T-cell (primary cell): Measurements from ENCODE around the gene CXCL5. TPM values are rescaled to one million over a fixed set of nuclear protein-coding genes. Genes with fewer than 3 reads are reported as not detected.

Experiments
- ATAC-seq, 4 experiments: fragments of 200-7000 bp in 3 of 4; fragments of 150-1000 bp in 1 of 4; cut with Tn5 transposase; replicated peaks in 1 of 4; 1 replicate in 3 of 4; 2 replicates in 1 of 4; pipeline ENCODE4 v1.10.0; 2021; ENCODE audit warnings: moderate library complexity in 3 of 4, mild to moderate bottlenecking in 2 of 4, moderate number of reproducible peaks in 1 of 4
- CTCF ChIA-PET, 2 donors: fragments of 300-600 bp; sonication (Branson Sonifier 250); formaldehyde crosslinking; loops; one replicate each; lab custom pipeline; 2022; ENCODE audit warnings: antibody characterized with exemption in 2 of 2; lab: Charles Lee
- POLR2A ChIA-PET, 2 donors: fragments of 300-600 bp; sonication (Branson Sonifier 250); formaldehyde crosslinking; loops; one replicate each; lab custom pipeline; 2022; ENCODE audit warnings: antibody characterized with exemption in 2 of 2; lab: Charles Lee
- DNase-seq, 35 experiments: peaks; one replicate each; pipeline versions ENCODE4 v3.0.0 to v3.0.0-alpha.2; 2013 to 2023
- H3K27ac ChIP-seq: one replicate; pipeline ENCODE4 v1.5.1; 2013; ENCODE audit warnings: low read length
- H3K27me3 ChIP-seq, 2 experiments: replicated peaks in 1 of 2; 1 replicate in 1 of 2; 2 replicates in 1 of 2; pipeline versions ENCODE4 v1.6.1 to v1.7.0; 2013; ENCODE audit warnings: low read length in 1 of 2, mixed read lengths in 1 of 2; ENCODE audit not compliant: control insufficient read depth in 2 of 2, insufficient read depth in 2 of 2; ENCODE audit errors: extremely low read depth in 1 of 2
- H3K36me3 ChIP-seq, 2 donors: 1 replicate in 1 of 2; 2 replicates in 1 of 2; pipeline versions ENCODE4 v1.6.1 to v1.7.0; 2013; ENCODE audit warnings: low read length in 1 of 2; ENCODE audit not compliant: control insufficient read depth in 2 of 2, insufficient read depth in 1 of 2; ENCODE audit errors: extremely low read depth in 1 of 2
- H3K4me1 ChIP-seq, 2 experiments: 1 replicate in 1 of 2; 2 replicates in 1 of 2; pipeline versions ENCODE4 v1.6.1 to v1.7.0; 2013; ENCODE audit warnings: low read length in 2 of 2, mixed read lengths in 1 of 2; ENCODE audit not compliant: insufficient read depth in 2 of 2, control insufficient read depth in 1 of 2; ENCODE audit errors: extremely low read depth in 1 of 2
- H3K4me3 ChIP-seq, 2 donors: 1 replicate in 1 of 2; 2 replicates in 1 of 2; pipeline versions ENCODE4 v1.5.1 to v1.7.0; 2013; ENCODE audit warnings: mild to moderate bottlenecking in 2 of 2, low read length in 1 of 2, moderate library complexity in 1 of 2; ENCODE audit not compliant: control insufficient read depth in 1 of 2; ENCODE audit errors: extremely low read depth in 1 of 2
- H3K9me3 ChIP-seq: 2 replicates; pipeline ENCODE4 v1.7.0; 2013
- H3K27ac Mint-ChIP-seq, 2 donors: one replicate each; pipeline ENCODE4 v1.8.0; 2020 to 2021; ENCODE audit warnings: mild to moderate bottlenecking in 2 of 2, mixed read lengths in 2 of 2
- H3K27me3 Mint-ChIP-seq, 2 donors: one replicate each; pipeline ENCODE4 v1.8.0; 2021 to 2022; ENCODE audit warnings: mixed read lengths in 2 of 2
- H3K36me3 Mint-ChIP-seq: one replicate; pipeline ENCODE4 v1.8.0; 2021; ENCODE audit warnings: mixed read lengths
- H3K4me1 Mint-ChIP-seq, 3 donors: one replicate each; pipeline ENCODE4 v1.8.0; 2020 to 2022; ENCODE audit warnings: mixed read lengths in 3 of 3, mild to moderate bottlenecking in 1 of 3
- H3K4me3 Mint-ChIP-seq, 3 donors: one replicate each; pipeline ENCODE4 v1.8.0; 2020 to 2022; ENCODE audit warnings: mild to moderate bottlenecking in 3 of 3, mixed read lengths in 3 of 3, moderate library complexity in 3 of 3
- H3K9me3 Mint-ChIP-seq, 3 donors: one replicate each; pipeline ENCODE4 v1.8.0; 2020 to 2022; ENCODE audit warnings: mixed read lengths in 3 of 3
- WGBS: methylation state at CpG from one replicate; pipeline ENCODE4 v1.1.5; 2013; ENCODE audit warnings: missing lambda C conversion rate; ENCODE audit not compliant: insufficient coverage; 5-methylcytosine and 5-hydroxymethylcytosine counted together
- total RNA-seq, 35 experiments: library from RNA in 6 of 35; stranded (reverse) in 6 of 35; fragments of 120-200 nt in 1 of 35; gene quantifications; one replicate each; pipeline versions ENCODE4 v1.2.1 to v1.2.4 and lab custom pipeline; 2013 to 2026

Gene CXCL5
- total RNA-seq, result under 1 TPM in 1 of 5 donors, not detected in 4; 0.43 TPM
- 0.37 TPM for total RNA-seq (2013)
- 0 to 0.28 (median 0) reads per million in 29 experiments for total RNA-seq (lab: John Stamatoyannopoulos, UW)

DNA sequence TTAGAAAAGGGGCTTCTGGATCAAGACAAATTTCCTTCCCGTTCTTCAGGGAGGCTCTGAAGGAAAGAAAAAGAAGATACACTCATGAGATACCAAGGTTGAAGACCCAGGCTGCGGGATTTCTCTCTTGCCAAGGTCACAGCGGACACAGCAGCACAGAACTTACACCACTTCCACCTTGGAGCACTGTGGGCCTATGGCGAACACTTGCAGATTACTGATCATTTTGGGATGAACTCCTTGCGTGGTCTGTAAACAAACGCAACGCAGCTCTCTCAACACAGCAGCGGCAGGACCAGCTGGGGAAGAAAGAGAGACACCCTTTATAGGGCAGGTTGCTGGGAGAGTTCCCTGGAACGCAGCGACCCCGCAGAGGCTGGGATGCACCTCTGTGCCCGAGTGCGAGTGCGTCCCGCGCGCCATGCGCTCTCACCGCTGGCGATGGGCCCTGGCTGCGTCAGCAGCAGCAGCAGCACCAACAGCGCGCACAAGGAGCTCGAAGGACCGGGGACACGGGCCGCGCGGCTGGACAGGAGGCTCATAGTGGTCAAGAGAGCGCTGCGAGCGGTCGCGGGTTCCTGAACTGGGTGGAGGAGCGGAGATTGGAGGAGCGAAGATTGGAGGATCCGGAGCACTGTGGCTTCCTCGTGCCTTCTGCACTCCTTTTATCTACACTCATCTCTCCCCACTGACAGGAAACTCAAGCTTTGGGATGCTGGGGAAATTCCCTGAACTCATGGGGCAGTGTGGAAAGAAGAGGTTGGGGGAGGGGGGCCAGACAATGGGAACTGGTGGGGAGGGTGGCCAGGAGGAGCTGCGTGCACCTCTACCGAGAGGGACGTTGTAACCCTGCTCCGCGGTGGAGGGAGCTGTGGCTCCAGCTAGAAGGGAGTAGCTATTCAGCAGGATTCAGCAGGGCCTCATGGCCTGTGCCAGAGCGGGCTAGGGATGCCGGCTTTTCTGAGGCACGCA, at the start of gene CXCL5:
CXCL5 (minus strand) TSS at position 638 of the 972 bp plus-strand sequence; CDS start at position 542, 96 bp downstream.
- no peaks in the 10 kb centered on the region for H3K4me1 Mint-ChIP-seq
- H3K27me3 Mint-ChIP-seq, result peaks cover 15 to 16% of the 10 kb centered on the region in 2 donors
- Histone ChIP-seq H3K4me1 (no peaks in the 10 kb centered on the region), H3K27me3 (peaks cover 0 to 13% of the 10 kb centered on the region in 2 experiments), H3K36me3 (no peaks in the 10 kb centered on the region), H3K9me3 (no peaks in the 10 kb centered on the region), H3K27ac (no peak within 1 kb of the TSS), H3K4me3 (no peak within 1 kb of the TSS)
- 28% methylated on average over 31 of the region's 46 CpGs for WGBS
- ChIA-PET CTCF (interaction anchor here in 1 of 2 donors (0.6 kb wide), 1 partner anchor 694 kb away, joined by 3 read pairs; no protein-coding TSS in a partner anchor), POLR2A (no interaction called here)
- H3K36me3 Mint-ChIP-seq, result no peaks in the 10 kb centered on the region
- H3K4me3 Mint-ChIP-seq, result no peak within 1 kb of the TSS
- ATAC-seq, result no peak
- no peak for DNase-seq
- peaks cover 0 to 3% (median 0%) of the 10 kb centered on the region in 3 donors for H3K9me3 Mint-ChIP-seq
- H3K27ac Mint-ChIP-seq, result no peak within 1 kb of the TSS

GRCh38 chr4:74047152-74047551, 48.7 kb upstream of the CXCL5 start:
- Histone ChIP-seq H3K4me3 (no peak overlapping the region), H3K4me1 (no peaks in the 10 kb centered on the region), H3K9me3 (no peaks in the 10 kb centered on the region), H3K27ac (no peak overlapping the region), H3K27me3 (no peaks in the 10 kb centered on the region), H3K36me3 (no peaks in the 10 kb centered on the region)
- Mint-ChIP-seq H3K4me1 (no peaks in the 10 kb centered on the region), H3K9me3 (peaks cover 4 to 22% (median 7%) of the 10 kb centered on the region in 3 donors), H3K36me3 (no peaks in the 10 kb centered on the region), H3K27me3 (peaks cover 2 to 11% of the 10 kb centered on the region in 2 donors), H3K4me3 (no peak overlapping the region), H3K27ac (no peak overlapping the region)
- ChIA-PET POLR2A (no interaction called here), CTCF (no interaction called here)
- no CpG with 5 or more reads among the region's 1 CpG for WGBS
- DNase-seq (no peak), ATAC-seq (no peak)

GRCh38 chr4:74045772-74046171, 47.3 kb upstream of the CXCL5 start:
- ChIA-PET POLR2A (no interaction called here), CTCF (no interaction called here)
- H3K4me1 ChIP-seq, result no peaks in the 10 kb centered on the region

DNA sequence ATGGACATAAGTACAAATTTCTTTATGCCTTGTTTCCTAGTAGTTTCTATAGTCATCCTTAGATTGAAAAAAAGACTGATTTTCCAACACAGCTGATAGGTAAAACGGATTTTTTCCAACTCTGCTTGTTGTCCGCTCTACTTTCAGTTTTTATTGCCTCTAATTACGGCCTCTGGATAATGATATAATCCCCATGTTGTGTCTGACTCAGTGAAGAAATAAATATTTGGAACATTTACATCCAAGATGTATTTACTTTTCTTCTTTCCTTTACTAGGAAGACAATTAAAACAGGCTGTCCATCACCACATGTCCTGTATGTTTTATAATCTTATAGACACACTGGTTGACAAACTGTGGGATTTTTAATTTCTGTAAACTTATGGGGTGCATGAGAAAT, 46.8 kb upstream of the CXCL5 start:
- Histone ChIP-seq H3K27me3 (no peaks in the 10 kb centered on the region), H3K9me3 (no peaks in the 10 kb centered on the region), H3K4me3 (no peak overlapping the region), H3K4me1 (no peaks in the 10 kb centered on the region), H3K36me3 (no peaks in the 10 kb centered on the region), H3K27ac (no peak overlapping the region)
- no peak for ATAC-seq
- Mint-ChIP-seq H3K4me1 (no peaks in the 10 kb centered on the region), H3K4me3 (no peak overlapping the region), H3K9me3 (peaks cover 4 to 22% (median 7%) of the 10 kb centered on the region in 3 donors), H3K27ac (no peak overlapping the region), H3K36me3 (no peaks in the 10 kb centered on the region), H3K27me3 (peaks cover 12 to 26% of the 10 kb centered on the region in 2 donors)
- DNase-seq, result no peak
- no CpG with 5 or more reads among the region's 3 CpGs for WGBS
- ChIA-PET POLR2A (no interaction called here), CTCF (no interaction called here)

More at GRCh38 chr4:74045772-74046171, 47.3 kb upstream of the CXCL5 start:
- no CpG with 5 or more reads among the region's 2 CpGs for WGBS
- Histone ChIP-seq H3K36me3 (no peaks in the 10 kb centered on the region), H3K9me3 (no peaks in the 10 kb centered on the region), H3K4me3 (no peak overlapping the region), H3K27me3 (no peaks in the 10 kb centered on the region), H3K27ac (no peak overlapping the region)
- Mint-ChIP-seq H3K36me3 (no peaks in the 10 kb centered on the region), H3K27me3 (peaks cover 10 to 23% of the 10 kb centered on the region in 2 donors), H3K27ac (no peak overlapping the region), H3K9me3 (peaks cover 4 to 22% (median 7%) of the 10 kb centered on the region in 3 donors), H3K4me1 (no peaks in the 10 kb centered on the region), H3K4me3 (no peak overlapping the region)
- ATAC-seq, result no peak
- no peak for DNase-seq

- no peaks in the 10 kb centered on the region for H3K4me1 Mint-ChIP-seq
- no peaks in the 10 kb centered on the region for H3K36me3 Mint-ChIP-seq
- H3K27me3 ChIP-seq, result peaks cover 0 to 3% of the 10 kb centered on the region in 2 experiments
- H3K4me3 Mint-ChIP-seq, result no peak overlapping the region
- H3K27ac ChIP-seq, result no peak overlapping the region
- peaks cover 4 to 22% (median 7%) of the 10 kb centered on the region in 3 donors for H3K9me3 Mint-ChIP-seq
- ChIA-PET POLR2A (no interaction called here), CTCF (no interaction called here)
- no peaks in the 10 kb centered on the region for H3K9me3 ChIP-seq
- 60% methylated on average over 1 of the region's 3 CpGs for WGBS
- H3K4me1 ChIP-seq, result no peaks in the 10 kb centered on the region
- H3K4me3 ChIP-seq, result no peak overlapping the region
- no peaks in the 10 kb centered on the region for H3K36me3 ChIP-seq
- ATAC-seq (no peak), DNase-seq (no peak)
- peaks cover 17 to 30% of the 10 kb centered on the region in 2 donors for H3K27me3 Mint-ChIP-seq
- H3K27ac Mint-ChIP-seq, result no peak overlapping the region
Measured at GRCh38 chr4:74044677-74045076, 46.2 kb upstream of the CXCL5 start.

DNA sequence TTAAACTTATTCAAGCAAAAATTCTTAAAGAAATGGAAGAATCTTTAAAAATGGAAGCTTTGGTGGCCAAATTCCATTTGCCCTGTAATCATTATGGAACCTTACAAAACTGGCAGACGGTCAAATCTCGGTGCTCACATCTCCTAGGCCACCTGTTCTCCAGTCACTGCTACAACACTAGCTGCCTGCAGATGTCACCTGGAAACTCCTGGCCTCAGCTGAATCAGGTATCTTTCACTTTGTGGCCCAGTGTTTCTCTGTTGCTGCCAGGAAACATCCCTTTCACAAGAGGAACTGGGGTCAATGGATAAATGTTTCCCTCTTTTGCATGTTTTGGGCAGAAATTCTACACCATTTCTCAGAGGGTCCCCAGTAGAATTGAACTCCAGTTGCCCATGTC, 44.2 kb upstream of the CXCL5 start:
- no peak for ATAC-seq
- WGBS, result 75% methylated on average over 2 of the region's 2 CpGs

More for the DNA sequence above, 44.2 kb upstream of the CXCL5 start:
- Mint-ChIP-seq H3K4me1 (peaks cover 7 to 9% (median 9%) of the 10 kb centered on the region in 3 donors), H3K27me3 (peaks cover 33 to 42% of the 10 kb centered on the region in 2 donors), H3K9me3 (peaks cover 0 to 8% (median 7%) of the 10 kb centered on the region in 3 donors), H3K4me3 (no peak overlapping the region), H3K36me3 (no peaks in the 10 kb centered on the region), H3K27ac (no peak overlapping the region)
- Histone ChIP-seq H3K27me3 (peaks cover 0 to 17% of the 10 kb centered on the region in 2 experiments), H3K9me3 (no peaks in the 10 kb centered on the region), H3K27ac (no peak overlapping the region), H3K36me3 (no peaks in the 10 kb centered on the region), H3K4me1 (peaks cover 0 to 10% of the 10 kb centered on the region in 2 experiments), H3K4me3 (no peak overlapping the region)
- ChIA-PET POLR2A (no interaction called here), CTCF (no interaction called here)
- no peak for DNase-seq
